ENCODE measurements around the gene CD8B. TPM values are rescaled to one million over a fixed set of nuclear protein-coding genes. Genes with fewer than 3 reads are reported as not detected.

Gene CD8B
- total and polyA plus RNA-seq, 8 donors = 0.68 to 14.0 (median 2.8) TPM; not detected in 2

GRCh38 chr2:86809481-86810121, 52.1 kb downstream of the CD8B start:
- 21 to 28% (median 24%) methylated on average over 36 to 43 of the region's 43 CpGs for WGBS, 5 donors

DNA sequence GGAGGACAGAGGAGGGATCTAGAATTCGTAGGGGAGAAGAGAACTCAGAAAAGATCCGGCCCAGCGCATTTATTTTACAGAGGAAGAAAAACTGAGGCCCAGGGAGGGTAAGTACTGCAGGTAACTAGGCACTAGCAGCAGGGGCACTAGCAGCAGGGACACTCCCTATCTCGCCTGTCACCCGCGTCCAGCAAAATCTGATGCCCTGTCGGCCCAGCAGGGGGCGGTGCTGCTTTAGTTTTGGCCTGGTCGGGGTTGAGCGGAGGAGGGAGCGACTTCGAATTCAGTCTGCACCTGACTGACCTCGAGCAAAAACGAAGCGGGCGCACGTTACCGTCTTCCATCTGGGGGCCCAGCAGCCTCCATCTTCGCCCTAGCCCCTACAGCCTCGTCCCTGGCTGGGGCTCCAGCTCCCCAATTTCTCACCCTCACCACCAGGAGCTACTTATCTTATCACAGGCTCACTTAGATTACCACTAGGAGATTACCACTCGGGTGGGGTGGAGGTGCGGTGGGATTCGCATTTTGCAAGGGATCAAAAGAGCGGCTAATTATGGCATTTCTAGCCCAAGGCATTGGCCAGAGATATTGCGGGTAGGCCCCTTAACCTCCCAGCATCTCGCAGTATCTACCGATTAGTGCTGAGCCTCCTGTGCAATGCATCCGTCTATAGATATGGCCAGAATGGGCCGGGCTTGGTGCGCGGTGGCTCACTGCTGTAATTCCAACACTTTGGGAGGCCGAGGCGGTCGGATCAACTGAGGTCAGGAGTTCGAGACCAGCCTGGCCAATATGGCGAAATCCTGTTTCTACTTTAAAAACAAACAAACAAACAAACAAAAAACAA, 53.1 kb downstream of the CD8B start:
- intact Hi-C loops (cut with DNase I; ENCODE audit: low total_unique reads) = no loop called here
- TF ChIP-seq, protein P1, sequence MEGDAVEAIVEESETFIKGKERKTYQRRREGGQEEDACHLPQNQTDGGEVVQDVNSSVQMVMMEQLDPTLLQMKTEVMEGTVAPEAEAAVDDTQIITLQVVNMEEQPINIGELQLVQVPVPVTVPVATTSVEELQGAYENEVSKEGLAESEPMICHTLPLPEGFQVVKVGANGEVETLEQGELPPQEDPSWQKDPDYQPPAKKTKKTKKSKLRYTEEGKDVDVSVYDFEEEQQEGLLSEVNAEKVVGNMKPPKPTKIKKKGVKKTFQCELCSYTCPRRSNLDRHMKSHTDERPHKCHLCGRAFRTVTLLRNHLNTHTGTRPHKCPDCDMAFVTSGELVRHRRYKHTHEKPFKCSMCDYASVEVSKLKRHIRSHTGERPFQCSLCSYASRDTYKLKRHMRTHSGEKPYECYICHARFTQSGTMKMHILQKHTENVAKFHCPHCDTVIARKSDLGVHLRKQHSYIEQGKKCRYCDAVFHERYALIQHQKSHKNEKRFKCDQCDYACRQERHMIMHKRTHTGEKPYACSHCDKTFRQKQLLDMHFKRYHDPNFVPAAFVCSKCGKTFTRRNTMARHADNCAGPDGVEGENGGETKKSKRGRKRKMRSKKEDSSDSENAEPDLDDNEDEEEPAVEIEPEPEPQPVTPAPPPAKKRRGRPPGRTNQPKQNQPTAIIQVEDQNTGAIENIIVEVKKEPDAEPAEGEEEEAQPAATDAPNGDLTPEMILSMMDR (IDR thresholded peaks at IDR 0.05) = peak in 5 of 7 experiments; percentile 73 to 95 (median 87)
- TF ChIP-seq POLR2A (IDR thresholded peaks at IDR 0.05) = no peak
- TF ChIP-seq EP300 (IDR thresholded peaks at IDR 0.05) = no peak
- peak in 1 of 3 donors; percentile 59 for TF ChIP-seq POLR2AphosphoS5 (IDR thresholded peaks at IDR 0.05)
- peak; percentile 90 to 95 for DNase-seq
- WGBS, 5 donors = 9 to 17% (median 13%) methylated on average over 28 to 36 of the region's 36 CpGs
- Histone ChIP-seq H3K36me3 (no peaks in the 10 kb centered on the region), H3K4me3 (peak overlapping the region; percentile 43 to 60 (median 52)), H3K27me3 (peaks cover 5 to 62% (median 21%) of the 10 kb centered on the region in 3 donors), H3K4me1 (peaks cover 19 to 30% (median 27%) of the 10 kb centered on the region in 4 donors), H3K9me3 (no peaks in the 10 kb centered on the region), H3K27ac (peak overlapping the region in 4 of 5 donors; percentile 11 to 64 (median 50))

More at GRCh38 chr2:86809481-86810121, 52.1 kb downstream of the CD8B start:
- H3K4me3 ChIP-seq = peak overlapping the region in 2 of 4 donors; percentile 8 to 48
- H3K36me3 ChIP-seq = no peaks in the 10 kb centered on the region
- peaks cover 5 to 72% (median 21%) of the 10 kb centered on the region in 3 donors for H3K27me3 ChIP-seq
- no peaks in the 10 kb centered on the region for H3K9me3 ChIP-seq
- H3K27ac ChIP-seq = peak overlapping the region in 4 of 5 donors; percentile 22 to 53 (median 42)
- intact Hi-C loops (cut with DNase I; ENCODE audit: low total_unique reads) = no loop called here
- DNase-seq = peak in 1 of 2 donors; percentile 24
- TF ChIP-seq EP300 (IDR thresholded peaks at IDR 0.05) = no peak
- TF ChIP-seq POLR2AphosphoS5 (IDR thresholded peaks at IDR 0.05) = no peak
- no peak for TF ChIP-seq POLR2A (IDR thresholded peaks at IDR 0.05)
- TF ChIP-seq, protein P1 (IDR thresholded peaks at IDR 0.05) = no peak
- H3K4me1 ChIP-seq = peaks cover 19 to 30% (median 27%) of the 10 kb centered on the region in 4 donors

GRCh38 chr2:86807468-86808275, 54.0 kb downstream of the CD8B start:
- TF ChIP-seq, protein P1 (IDR thresholded peaks at IDR 0.05) = peak in 1 of 7 experiments; percentile 0
- TF ChIP-seq POLR2AphosphoS5 (IDR thresholded peaks at IDR 0.05) (no peak), POLR2A (IDR thresholded peaks at IDR 0.05) (no peak)
- DNase-seq = peak; percentile 38 to 87
- intact Hi-C loops (cut with DNase I; ENCODE audit: low total_unique reads) = no loop called here
- no peaks in the 10 kb centered on the region for H3K9me3 ChIP-seq
- 0 to 4% (median 1%) methylated on average over 43 to 51 of the region's 51 CpGs for WGBS, 5 donors
- H3K27me3 ChIP-seq = peaks cover 5 to 54% (median 21%) of the 10 kb centered on the region in 3 donors
- H3K4me3 ChIP-seq = peak overlapping the region; percentile 43 to 60 (median 52)
- H3K4me1 ChIP-seq = peaks cover 19 to 30% (median 27%) of the 10 kb centered on the region in 4 donors
- peak overlapping the region in 4 of 5 donors; percentile 11 to 64 (median 47) for H3K27ac ChIP-seq
- H3K36me3 ChIP-seq = no peaks in the 10 kb centered on the region

DNA sequence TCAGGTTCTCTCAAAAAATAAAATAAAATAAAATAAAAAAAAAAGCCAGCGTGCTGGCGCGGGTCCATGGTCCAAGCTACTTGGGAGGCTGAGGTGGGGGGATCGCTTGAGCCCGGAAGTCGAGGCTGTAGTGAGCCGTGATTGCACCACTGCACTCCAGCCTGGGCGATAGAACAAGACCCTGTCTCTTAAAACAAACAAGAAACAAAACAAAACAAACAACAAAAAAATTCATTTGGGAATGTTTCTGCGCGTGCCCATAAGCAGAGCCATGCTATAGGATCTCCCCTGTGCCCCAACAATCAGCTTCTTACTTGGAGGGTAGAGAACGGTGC, 54.6 kb downstream of the CD8B start:
- Histone ChIP-seq H3K27ac (peak overlapping the region in 2 of 5 donors; percentile 46 to 64), H3K4me3 (peak overlapping the region; percentile 43 to 60 (median 52)), H3K36me3 (no peaks in the 10 kb centered on the region), H3K4me1 (peaks cover 19 to 30% (median 27%) of the 10 kb centered on the region in 4 donors), H3K27me3 (peaks cover 5 to 48% (median 21%) of the 10 kb centered on the region in 3 donors), H3K9me3 (no peaks in the 10 kb centered on the region)
- intact Hi-C loops (cut with DNase I; ENCODE audit: low total_unique reads) = no loop called here
- no peak for TF ChIP-seq POLR2A (IDR thresholded peaks at IDR 0.05)
- TF ChIP-seq POLR2AphosphoS5 (IDR thresholded peaks at IDR 0.05) = no peak
- no peak for TF ChIP-seq EP300 (IDR thresholded peaks at IDR 0.05)
- TF ChIP-seq, protein P1 (IDR thresholded peaks at IDR 0.05) = no peak
- no peak for DNase-seq
- 25 to 39% (median 31%) methylated on average over 11 of the region's 11 CpGs for WGBS, 5 donors

All from stomach (tissue), 9 donors.